Activated naive CD4-positive, alpha-beta T cell treated with anti-CD3 and anti-CD28 coated beads for 36 hours (primary cell): Measurements from ENCODE around the gene LRCH4. TPM values are rescaled to one million over a fixed set of nuclear protein-coding genes. Genes with fewer than 3 reads are reported as not detected.
"Not testable (repeated sequence)": the region's sequence is repeated elsewhere in the genome, so short reads cannot be mapped to it uniquely, and the experiment has no call there.

Experiments
- CTCF ChIA-PET: fragments of 350-600 bp; sonication (Branson Sonifier 250); formaldehyde crosslinking; loops from one replicate; lab custom pipeline; 2021; ENCODE audit warnings: antibody characterized with exemption; lab: Charles Lee
- DNase-seq: peaks from one replicate; pipeline ENCODE4 v3.0.0-alpha.2; 2020
- H3K27ac Mint-ChIP-seq: one replicate; pipeline ENCODE4 v1.8.0; 2021; ENCODE audit warnings: mild to moderate bottlenecking, mixed read lengths
- H3K27me3 Mint-ChIP-seq: one replicate; pipeline ENCODE4 v1.8.0; 2021; ENCODE audit warnings: low read depth, mixed read lengths
- H3K36me3 Mint-ChIP-seq: one replicate; pipeline ENCODE4 v1.8.0; 2021; ENCODE audit warnings: low read depth, mixed read lengths
- H3K4me1 Mint-ChIP-seq: one replicate; pipeline ENCODE4 v1.8.0; 2021; ENCODE audit warnings: low read depth, mixed read lengths
- H3K4me3 Mint-ChIP-seq: one replicate; pipeline ENCODE4 v1.8.0; 2021; ENCODE audit warnings: mild to moderate bottlenecking, moderate library complexity, mixed read lengths
- H3K9me3 Mint-ChIP-seq: one replicate; pipeline ENCODE4 v1.8.0; 2021; ENCODE audit warnings: mixed read lengths
- intact Hi-C: fragments of 100-400 bp; cut with micrococcal nuclease; formaldehyde crosslinking; loops from one replicate; pipeline ENCODE4 v1.15.1; 2023
- total RNA-seq, 2 experiments: library from RNA; stranded (reverse); gene quantifications; one replicate each; pipeline ENCODE4 v1.2.3, GENCODE V29; 2021

The LRCH4 gene
- total RNA-seq, 2 experiments from 2014 or later, result 78.0 to 81.2 TPM

- intact Hi-C loops, result no loop called here
- CTCF ChIA-PET, result interaction anchor here (0.6 to 3.3 kb wide), 4 partner anchors 19 to 130 kb away, joined by 3 to 20 read pairs (median 8); no protein-coding TSS in a partner anchor
- Mint-ChIP-seq H3K4me1 (peaks cover 12% of the 10 kb centered on the region), H3K27ac (no peak overlapping the region), H3K36me3 (peaks cover 19% of the 10 kb centered on the region), H3K27me3 (no peaks in the 10 kb centered on the region), H3K9me3 (no peaks in the 10 kb centered on the region), H3K4me3 (no peak overlapping the region)
- no peak for DNase-seq
These were observed 23.5 kb downstream of the LRCH4 start for GRCh38 chr7:100562195-100563099.

GRCh38 chr7:100561491-100562194 lies 24.3 kb downstream of the LRCH4 start:
- H3K36me3 Mint-ChIP-seq, result peaks cover 25% of the 10 kb centered on the region
- H3K9me3 Mint-ChIP-seq, result no peaks in the 10 kb centered on the region
- CTCF ChIA-PET, result interaction anchor here (0.6 to 4.4 kb wide), 5 partner anchors 15 to 92 kb away, joined by 3 to 82 read pairs (median 11); no protein-coding TSS in a partner anchor
- no peak for DNase-seq
- H3K4me3 Mint-ChIP-seq, result no peak overlapping the region
- intact Hi-C loops, result no loop called here
- no peaks in the 10 kb centered on the region for H3K27me3 Mint-ChIP-seq
- H3K27ac Mint-ChIP-seq, result no peak overlapping the region
- peaks cover 12% of the 10 kb centered on the region for H3K4me1 Mint-ChIP-seq

- CTCF ChIA-PET, result interaction anchor here (0.6 to 4.4 kb wide), 36 partner anchors 8 to 716 kb away, joined by 3 to 82 read pairs (median 5); partner anchors contain the start of genes AGFG2, FBXO24, MOSPD3 and SPACDR
- Mint-ChIP-seq H3K27ac (no peak overlapping the region), H3K27me3 (no peaks in the 10 kb centered on the region), H3K4me1 (peaks cover 12% of the 10 kb centered on the region), H3K9me3 (no peaks in the 10 kb centered on the region), H3K36me3 (peaks cover 23% of the 10 kb centered on the region), H3K4me3 (no peak overlapping the region)
- intact Hi-C loops, result loop anchor here (1.0 kb wide), 3 partner anchors 13 to 90 kb away; partner anchors contain the start of gene NYAP1
- DNase-seq, result no peak
These were observed 26.8 kb downstream of the LRCH4 start for GRCh38 chr7:100559127-100559526.

- Mint-ChIP-seq H3K36me3 (peaks cover 23% of the 10 kb centered on the region), H3K27ac (no peak overlapping the region)
These were observed 29.4 kb downstream of the LRCH4 start for GRCh38 chr7:100556541-100556940.

GRCh38 chr7:100555701-100556100 lies 30.2 kb downstream of the LRCH4 start:
- CTCF ChIA-PET, result interaction anchor here (0.7 to 2.8 kb wide), 6 partner anchors 9 to 86 kb away, joined by 3 to 16 read pairs (median 6); no protein-coding TSS in a partner anchor
- Mint-ChIP-seq H3K27ac (peak overlapping the region; percentile 43), H3K4me3 (no peak overlapping the region), H3K9me3 (no peaks in the 10 kb centered on the region), H3K36me3 (peaks cover 22% of the 10 kb centered on the region), H3K4me1 (peaks cover 9% of the 10 kb centered on the region), H3K27me3 (no peaks in the 10 kb centered on the region)
- intact Hi-C loops, result no loop called here
- no peak for DNase-seq

More at GRCh38 chr7:100556541-100556940, 29.4 kb downstream of the LRCH4 start:
- intact Hi-C loops, result no loop called here
- Mint-ChIP-seq H3K4me1 (peaks cover 9% of the 10 kb centered on the region), H3K27me3 (no peaks in the 10 kb centered on the region), H3K9me3 (no peaks in the 10 kb centered on the region), H3K4me3 (no peak overlapping the region)
- DNase-seq, result no peak
- CTCF ChIA-PET, result interaction anchor here (0.9 to 2.8 kb wide), 5 partner anchors 9 to 83 kb away, joined by 4 to 16 read pairs (median 6); no protein-coding TSS in a partner anchor

- Mint-ChIP-seq H3K4me3 (no peak overlapping the region), H3K27me3 (no peaks in the 10 kb centered on the region), H3K36me3 (peaks cover 34% of the 10 kb centered on the region), H3K9me3 (no peaks in the 10 kb centered on the region), H3K4me1 (peaks cover 24% of the 10 kb centered on the region), H3K27ac (no peak overlapping the region)
- DNase-seq, result no peak
- intact Hi-C loops, result no loop called here
- CTCF ChIA-PET, result interaction anchor here (1.0 kb wide), 1 partner anchor 80 kb away, joined by 3 read pairs; no protein-coding TSS in a partner anchor
These were observed 32.9 kb downstream of the LRCH4 start for GRCh38 chr7:100553032-100553431.

- intact Hi-C loops, result no loop called here
- H3K36me3 Mint-ChIP-seq, result peaks cover 34% of the 10 kb centered on the region
These were observed 33.4 kb downstream of the LRCH4 start for GRCh38 chr7:100552532-100552931.

GRCh38 chr7:100548446-100548845 lies 37.5 kb downstream of the LRCH4 start:
- H3K9me3 Mint-ChIP-seq, intact Hi-C loops, DNase-seq, H3K4me3 Mint-ChIP-seq, H3K27me3 Mint-ChIP-seq: not testable (repeated sequence)
- Mint-ChIP-seq H3K27ac (peak overlapping the region; percentile 73), H3K4me1 (peaks cover 68% of the 10 kb centered on the region), H3K36me3 (peaks cover 24% of the 10 kb centered on the region)
- CTCF ChIA-PET, result interaction anchor here (0.6 to 6.7 kb wide), 6 partner anchors 11 to 79 kb away, joined by 3 to 82 read pairs (median 7); no protein-coding TSS in a partner anchor

More at GRCh38 chr7:100552532-100552931, 33.4 kb downstream of the LRCH4 start:
- Mint-ChIP-seq H3K27ac (no peak overlapping the region), H3K4me3 (no peak overlapping the region), H3K27me3 (no peaks in the 10 kb centered on the region), H3K4me1 (peaks cover 29% of the 10 kb centered on the region), H3K9me3 (no peaks in the 10 kb centered on the region)
- CTCF ChIA-PET, result no interaction called here
- DNase-seq, result no peak

GRCh38 chr7:100547872-100548271 lies 38.1 kb downstream of the LRCH4 start:
- H3K27me3 Mint-ChIP-seq, result no peaks in the 10 kb centered on the region
- no peaks in the 10 kb centered on the region for H3K9me3 Mint-ChIP-seq
- CTCF ChIA-PET, result interaction anchor here (0.6 to 6.7 kb wide), 6 partner anchors 11 to 144 kb away, joined by 3 to 82 read pairs (median 6); no protein-coding TSS in a partner anchor
- no peak for DNase-seq
- no peak overlapping the region for H3K4me3 Mint-ChIP-seq
- intact Hi-C loops, result no loop called here
- H3K36me3 Mint-ChIP-seq, result peaks cover 20% of the 10 kb centered on the region
- peak overlapping the region; percentile 95 for H3K27ac Mint-ChIP-seq
- peaks cover 74% of the 10 kb centered on the region for H3K4me1 Mint-ChIP-seq

GRCh38 chr7:100546926-100547800 lies 38.8 kb downstream of the LRCH4 start:
- DNase-seq, result no peak
- intact Hi-C loops, result loop anchor here (1.0 kb wide), 2 partner anchors 9 to 12 kb away; no protein-coding TSS in a partner anchor
- peak overlapping the region; percentile 1 for H3K4me3 Mint-ChIP-seq
- H3K27ac Mint-ChIP-seq, result peak overlapping the region; percentile 95
- CTCF ChIA-PET, result interaction anchor here (0.6 to 6.7 kb wide), 7 partner anchors 9 to 144 kb away, joined by 3 to 82 read pairs (median 5); no protein-coding TSS in a partner anchor
- peaks cover 17% of the 10 kb centered on the region for H3K36me3 Mint-ChIP-seq
- H3K27me3 Mint-ChIP-seq, result no peaks in the 10 kb centered on the region
- peaks cover 81% of the 10 kb centered on the region for H3K4me1 Mint-ChIP-seq
- no peaks in the 10 kb centered on the region for H3K9me3 Mint-ChIP-seq
